Esophagus muscularis mucosa (tissue), 4 donors: ENCODE data around the gene MAK. TPM values are rescaled to one million over a fixed set of nuclear protein-coding genes. Genes with fewer than 3 reads are reported as not detected.

Experiments used
- DNase-seq: peaks from one replicate; pipeline ENCODE4 v3.0.0-alpha.2; 2017; ENCODE audit errors: extremely low spot score
- H3K27ac ChIP-seq, 4 donors: fragments of 200-600 bp; sonication (generic); replicated peaks in 1 of 4; 1 replicate in 3 of 4; 2 replicates in 1 of 4; pipeline ENCODE4 v1.5.1; 2016 to 2019; ENCODE audit warnings: mild to moderate bottlenecking in 1 of 4
- H3K27me3 ChIP-seq, 4 donors: fragments of 200-600 bp; sonication (generic); one replicate each; pipeline versions ENCODE4 v1.5.1 to v1.6.0; 2016 to 2019
- H3K36me3 ChIP-seq, 4 donors: fragments of 200-600 bp; sonication (generic); one replicate each; pipeline ENCODE4 v1.5.1; 2016 to 2019
- H3K4me1 ChIP-seq, 4 donors: fragments of 200-600 bp; sonication (generic); one replicate each; pipeline ENCODE4 v1.5.1; 2016 to 2019
- H3K4me3 ChIP-seq, 4 donors: fragments of 200-600 bp; sonication (generic); 1 replicate in 2 of 4; 2 replicates in 2 of 4; pipeline ENCODE4 v1.5.1; 2016 to 2019; ENCODE audit warnings: mild to moderate bottlenecking in 4 of 4, moderate library complexity in 1 of 4
- H3K9me3 ChIP-seq, 4 donors: fragments of 200-600 bp; sonication (generic); 1 replicate in 3 of 4; 2 replicates in 1 of 4; pipeline ENCODE4 v1.5.1; 2016 to 2019
- CTCF ChIP-seq, 3 experiments: fragments of 200-600 bp in 2 of 3; fragments of 450-650 bp in 1 of 3; sonication (generic) in 2 of 3; IDR thresholded peaks; one replicate each; pipeline ENCODE4 v1.5.1; 2017 to 2019; ENCODE audit warnings: antibody characterized with exemption in 3 of 3, mild to moderate bottlenecking in 2 of 3, moderate library complexity in 1 of 3
- EP300 ChIP-seq: sonication (generic); formaldehyde crosslinking; IDR thresholded peaks from one replicate; pipeline ENCODE4 v1.6.1; 2017; ENCODE audit warnings: antibody characterized with exemption
- POLR2A ChIP-seq: fragments of 450-650 bp; IDR thresholded peaks from one replicate; pipeline ENCODE4 v1.6.1; 2017; ENCODE audit warnings: antibody characterized with exemption, moderate library complexity, mild to moderate bottlenecking, low read depth
- POLR2AphosphoS5 ChIP-seq, 2 donors: sonication (generic); formaldehyde crosslinking; IDR thresholded peaks; one replicate each; pipeline ENCODE4 v1.6.1; 2017; ENCODE audit warnings: antibody characterized with exemption in 2 of 2
- WGBS: methylation state at CpG from one replicate; pipeline ENCODE4 v1.1.5; 2018; 5-methylcytosine and 5-hydroxymethylcytosine counted together
- intact Hi-C: fragments of 100-400 bp; cut with DNase I; formaldehyde crosslinking; loops from one replicate; pipeline ENCODE4 v1.15.1; 2023
- total RNA-seq, 4 donors: library from RNA; depleted of rRNA; stranded (reverse); fragments of >200 nt; gene quantifications; one replicate each; pipeline versions ENCODE4 v1.1.0 to v1.2.1, GENCODE V29; 2016

The MAK gene
- total RNA-seq, 4 donors from 2014 or later: 0.13 to 0.42 TPM; not detected in 2

GRCh38 chr6:10740061-10740460 lies 98.3 kb downstream of the MAK start:
- Histone ChIP-seq H3K4me1 (no peaks in the 10 kb centered on the region), H3K9me3 (no peaks in the 10 kb centered on the region), H3K4me3 (no peak overlapping the region), H3K27me3 (no peaks in the 10 kb centered on the region), H3K36me3 (peaks cover 0 to 30% (median 4%) of the 10 kb centered on the region in 4 donors), H3K27ac (no peak overlapping the region)
- TF ChIP-seq POLR2A (no peak), EP300 (no peak), CTCF (IDR thresholded peaks at IDR 0.05) (no peak), POLR2AphosphoS5 (IDR thresholded peaks at IDR 0.05) (no peak)
- intact Hi-C loops: no loop called here
- DNase-seq: no peak

GRCh38 chr6:10736731-10737130 lies 101.6 kb downstream of the MAK start:
- no peak for DNase-seq
- intact Hi-C loops: no loop called here
- Histone ChIP-seq H3K4me1 (peaks cover 0 to 7% (median 0%) of the 10 kb centered on the region in 4 donors), H3K4me3 (no peak overlapping the region), H3K9me3 (no peaks in the 10 kb centered on the region), H3K27me3 (no peaks in the 10 kb centered on the region), H3K27ac (no peak overlapping the region), H3K36me3 (peaks cover 4 to 35% (median 21%) of the 10 kb centered on the region in 4 donors)
- TF ChIP-seq EP300: no peak
- no peak for TF ChIP-seq POLR2A
- no peak for TF ChIP-seq CTCF (IDR thresholded peaks at IDR 0.05)
- no peak for TF ChIP-seq POLR2AphosphoS5 (IDR thresholded peaks at IDR 0.05)
- 87% methylated on average over 2 of the region's 2 CpGs for WGBS

GRCh38 chr6:10733863-10734262 lies 104.5 kb downstream of the MAK start:
- Histone ChIP-seq H3K9me3 (no peaks in the 10 kb centered on the region), H3K4me1 (peaks cover 0 to 8% (median 4%) of the 10 kb centered on the region in 4 donors), H3K4me3 (no peak overlapping the region), H3K36me3 (peaks cover 11 to 55% (median 46%) of the 10 kb centered on the region in 4 donors), H3K27me3 (no peaks in the 10 kb centered on the region), H3K27ac (no peak overlapping the region)
- peak; percentile 3 for DNase-seq
- TF ChIP-seq POLR2AphosphoS5 (IDR thresholded peaks at IDR 0.05) (no peak), CTCF (IDR thresholded peaks at IDR 0.05) (no peak), POLR2A (no peak), EP300 (no peak)
- 92% methylated on average over 3 of the region's 3 CpGs for WGBS
- intact Hi-C loops: no loop called here

- DNase-seq: peak; percentile 50
- intact Hi-C loops: no loop called here
- Histone ChIP-seq H3K27me3 (no peaks in the 10 kb centered on the region), H3K4me1 (peaks cover 0 to 8% (median 4%) of the 10 kb centered on the region in 4 donors), H3K9me3 (no peaks in the 10 kb centered on the region), H3K36me3 (peaks cover 11 to 61% (median 51%) of the 10 kb centered on the region in 4 donors), H3K4me3 (no peak overlapping the region), H3K27ac (no peak overlapping the region)
- WGBS: 90% methylated on average over 17 of the region's 17 CpGs
- TF ChIP-seq EP300 (no peak), CTCF (IDR thresholded peaks at IDR 0.05) (no peak), POLR2AphosphoS5 (IDR thresholded peaks at IDR 0.05) (no peak), POLR2A (no peak)
Measured at GRCh38 chr6:10733151-10733715, 105.1 kb downstream of the MAK start.

GRCh38 chr6:10730254-10730653 lies 108.1 kb downstream of the MAK start:
- H3K4me1 ChIP-seq: peaks cover 14 to 18% (median 15%) of the 10 kb centered on the region in 4 donors
- peak; percentile 72 for DNase-seq
- no peak overlapping the region for H3K27ac ChIP-seq
- no peaks in the 10 kb centered on the region for H3K9me3 ChIP-seq
- H3K36me3 ChIP-seq: peaks cover 11 to 91% (median 81%) of the 10 kb centered on the region in 4 donors
- H3K27me3 ChIP-seq: no peaks in the 10 kb centered on the region
- intact Hi-C loops: no loop called here
- H3K4me3 ChIP-seq: no peak overlapping the region
- TF ChIP-seq CTCF (IDR thresholded peaks at IDR 0.05): no peak
- TF ChIP-seq POLR2A: no peak
- 57% methylated on average over 3 of the region's 3 CpGs for WGBS
